Lower lobe of right lung (tissue), 2 donors: ENCODE data around the gene DZIP1L. TPM values are rescaled to one million over a fixed set of nuclear protein-coding genes. Genes with fewer than 3 reads are reported as not detected.

Experiments used
- ATAC-seq, 2 donors: fragments of 200-7000 bp; cut with Tn5 transposase; one replicate each; pipeline ENCODE4 v1.9.1; 2020 to 2022; ENCODE audit warnings: mild to moderate bottlenecking in 2 of 2, moderate library complexity in 2 of 2
- DNase-seq: peaks from one replicate; pipeline ENCODE4 v3.0.0-alpha.2; 2020
- H3K27ac ChIP-seq: fragments of 200-600 bp; one replicate; pipeline ENCODE4 v1.8.0; 2022
- H3K27me3 ChIP-seq: fragments of 200-600 bp; one replicate; pipeline ENCODE4 v1.8.0; 2022; ENCODE audit warnings: low read depth
- H3K36me3 ChIP-seq: fragments of 200-600 bp; one replicate; pipeline ENCODE4 v1.8.0; 2022; ENCODE audit warnings: mild to moderate bottlenecking
- H3K4me1 ChIP-seq: fragments of 200-600 bp; one replicate; pipeline ENCODE4 v1.8.0; 2022
- H3K4me3 ChIP-seq: fragments of 200-600 bp; one replicate; pipeline ENCODE4 v1.8.0; 2022; ENCODE audit warnings: mild to moderate bottlenecking
- H3K9me3 ChIP-seq: fragments of 200-600 bp; one replicate; pipeline ENCODE4 v1.8.0; 2022
- intact Hi-C: fragments of 100-400 bp; cut with DNase I; formaldehyde crosslinking; loops from one replicate; pipeline ENCODE4 v1.11.0; 2022
- total RNA-seq: library from RNA; stranded (reverse); fragmentation: NEBNext Ultra II Directional; extraction: Animal tissue kit (Norgen Biotek cat#: 25700); gene quantifications from one replicate; pipeline ENCODE4 v1.2.1, GENCODE V29; 2021
- TF ChIP-seq, protein P1 (sequence below): fragments of 200-600 bp; IDR thresholded peaks from one replicate; pipeline ENCODE4 v1.8.0; 2022; ENCODE audit warnings: antibody characterized with exemption, mild to moderate bottlenecking
- donor health status: DM: no; HTN: yes; CAD: no; lungs with severe emphysema.

Gene DZIP1L
- total RNA-seq, 1 donor from 2014 or later, result 19.9 TPM

DNA sequence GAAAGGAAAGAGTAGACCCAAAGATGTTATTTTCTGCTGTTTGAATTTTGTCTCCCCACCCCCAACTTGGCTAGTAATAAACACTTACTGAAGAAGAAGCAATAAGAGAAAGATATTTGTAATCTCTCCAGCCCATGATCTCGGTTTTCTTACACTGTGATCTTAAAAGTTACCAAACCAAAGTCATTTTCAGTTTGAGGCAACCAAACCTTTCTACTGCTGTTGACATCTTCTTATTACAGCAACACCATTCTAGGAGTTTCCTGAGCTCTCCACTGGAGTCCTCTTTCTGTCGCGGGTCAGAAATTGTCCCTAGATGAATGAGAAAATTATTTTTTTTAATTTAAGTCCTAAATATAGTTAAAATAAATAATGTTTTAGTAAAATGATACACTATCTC lies 83.9 kb downstream of the DZIP1L start:
- H3K9me3 ChIP-seq, result no peaks in the 10 kb centered on the region
- DNase-seq, result no peak
- no peak overlapping the region for H3K4me3 ChIP-seq
- peaks cover 12% of the 10 kb centered on the region for H3K4me1 ChIP-seq
- peaks cover 40% of the 10 kb centered on the region for H3K36me3 ChIP-seq
- no peak overlapping the region for H3K27ac ChIP-seq
- no peaks in the 10 kb centered on the region for H3K27me3 ChIP-seq
- intact Hi-C loops, result no loop called here
- ATAC-seq, result no peak
- TF ChIP-seq, protein P1, sequence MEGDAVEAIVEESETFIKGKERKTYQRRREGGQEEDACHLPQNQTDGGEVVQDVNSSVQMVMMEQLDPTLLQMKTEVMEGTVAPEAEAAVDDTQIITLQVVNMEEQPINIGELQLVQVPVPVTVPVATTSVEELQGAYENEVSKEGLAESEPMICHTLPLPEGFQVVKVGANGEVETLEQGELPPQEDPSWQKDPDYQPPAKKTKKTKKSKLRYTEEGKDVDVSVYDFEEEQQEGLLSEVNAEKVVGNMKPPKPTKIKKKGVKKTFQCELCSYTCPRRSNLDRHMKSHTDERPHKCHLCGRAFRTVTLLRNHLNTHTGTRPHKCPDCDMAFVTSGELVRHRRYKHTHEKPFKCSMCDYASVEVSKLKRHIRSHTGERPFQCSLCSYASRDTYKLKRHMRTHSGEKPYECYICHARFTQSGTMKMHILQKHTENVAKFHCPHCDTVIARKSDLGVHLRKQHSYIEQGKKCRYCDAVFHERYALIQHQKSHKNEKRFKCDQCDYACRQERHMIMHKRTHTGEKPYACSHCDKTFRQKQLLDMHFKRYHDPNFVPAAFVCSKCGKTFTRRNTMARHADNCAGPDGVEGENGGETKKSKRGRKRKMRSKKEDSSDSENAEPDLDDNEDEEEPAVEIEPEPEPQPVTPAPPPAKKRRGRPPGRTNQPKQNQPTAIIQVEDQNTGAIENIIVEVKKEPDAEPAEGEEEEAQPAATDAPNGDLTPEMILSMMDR, result no peak

- intact Hi-C loops, result no loop called here
Measured at GRCh38 chr3:138030734-138031280, 84.6 kb downstream of the DZIP1L start.

GRCh38 chr3:138027821-138028220 lies 87.6 kb downstream of the DZIP1L start:
- TF ChIP-seq, protein P1, result no peak
- intact Hi-C loops, result no loop called here
- no peak for DNase-seq
- Histone ChIP-seq H3K9me3 (no peaks in the 10 kb centered on the region), H3K36me3 (peaks cover 52% of the 10 kb centered on the region), H3K27me3 (no peaks in the 10 kb centered on the region), H3K4me1 (peaks cover 12% of the 10 kb centered on the region), H3K27ac (no peak overlapping the region), H3K4me3 (no peak overlapping the region)
- ATAC-seq, result peak; percentile 70 to 85

More at GRCh38 chr3:138030734-138031280, 84.6 kb downstream of the DZIP1L start:
- H3K9me3 ChIP-seq, result no peaks in the 10 kb centered on the region
- no peaks in the 10 kb centered on the region for H3K27me3 ChIP-seq
- DNase-seq, result no peak
- H3K27ac ChIP-seq, result no peak overlapping the region
- peaks cover 43% of the 10 kb centered on the region for H3K36me3 ChIP-seq
- no peak overlapping the region for H3K4me3 ChIP-seq
- TF ChIP-seq, protein P1, result no peak
- peaks cover 12% of the 10 kb centered on the region for H3K4me1 ChIP-seq
- ATAC-seq, result no peak

DNA sequence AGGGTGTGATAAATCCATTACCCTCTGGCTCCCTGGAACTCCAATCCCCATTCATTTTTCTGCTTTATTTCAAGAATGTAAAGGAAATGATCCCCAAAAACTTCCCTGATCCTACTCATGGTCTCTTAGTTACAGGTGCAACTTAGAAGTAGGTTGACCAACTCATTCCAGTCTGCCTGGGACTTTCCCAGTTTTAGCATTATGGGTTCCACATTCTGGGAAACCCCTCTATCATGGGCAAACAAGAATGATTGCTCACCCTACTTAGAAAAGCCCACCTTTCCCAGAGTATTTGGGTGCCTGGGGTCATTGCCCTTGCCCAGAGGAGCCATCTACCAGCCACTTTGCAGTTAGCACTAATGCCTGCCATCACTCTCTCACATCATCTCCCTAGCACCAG lies 89.9 kb downstream of the DZIP1L start:
- peak in 1 of 2 donors; percentile 23 for ATAC-seq
- no peak for DNase-seq
- no peak overlapping the region for H3K4me3 ChIP-seq
- H3K27me3 ChIP-seq, result no peaks in the 10 kb centered on the region
- intact Hi-C loops, result no loop called here
- TF ChIP-seq, protein P1, result no peak
- H3K4me1 ChIP-seq, result peaks cover 17% of the 10 kb centered on the region
- H3K27ac ChIP-seq, result no peak overlapping the region
- H3K9me3 ChIP-seq, result no peaks in the 10 kb centered on the region
- H3K36me3 ChIP-seq, result peaks cover 49% of the 10 kb centered on the region

DNA sequence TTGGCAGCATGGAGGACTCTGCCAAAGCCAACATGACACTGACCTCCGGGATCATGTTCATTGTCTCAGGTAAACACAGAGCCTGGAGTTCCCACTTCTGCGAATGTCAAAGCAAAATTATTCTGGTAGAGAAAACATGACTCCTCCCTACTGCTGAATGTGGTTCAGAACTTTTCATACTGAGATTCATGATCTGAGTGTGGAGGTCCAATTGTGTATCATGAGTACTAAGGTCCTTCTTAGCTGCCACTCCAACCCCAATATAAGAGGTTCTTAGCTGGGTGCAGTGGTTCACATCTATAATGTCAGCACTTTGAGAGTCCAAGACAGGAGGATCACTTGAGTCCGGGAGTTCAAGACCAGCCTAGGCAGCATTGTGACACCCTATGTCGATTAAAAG lies 91.7 kb downstream of the DZIP1L start:
- Histone ChIP-seq H3K4me1 (peaks cover 17% of the 10 kb centered on the region), H3K27me3 (no peaks in the 10 kb centered on the region), H3K4me3 (no peak overlapping the region), H3K36me3 (peaks cover 34% of the 10 kb centered on the region), H3K27ac (no peak overlapping the region), H3K9me3 (no peaks in the 10 kb centered on the region)
- ATAC-seq, result no peak
- DNase-seq, result no peak
- TF ChIP-seq, protein P1, result no peak
- intact Hi-C loops, result no loop called here
